Stimulated activated CD8-positive, alpha-beta memory T cell treated with anti-CD3 and anti-CD28 coated beads, Interleukin-2, amount 100 ng/mL, for 1 hour (primary cell): ENCODE results near the gene TTC32.
"Not testable (repeated sequence)": the region's sequence is repeated elsewhere in the genome, so short reads cannot be mapped to it uniquely, and the experiment has no call there.

ENCODE experiments used
- DNase-seq, 2 donors: peaks; one replicate each; pipeline ENCODE4 v3.0.0-alpha.2; 2020; ENCODE audit warnings: low read depth in 2 of 2

The TTC32 gene

GRCh38 chr2:19901442-19902215 lies at the start of gene TTC32:
TTC32 (minus strand) TSS chr2:19901983; CDS start chr2:19901854, 129 bp downstream.
- DNase-seq: peak; percentile 85 to 87

- DNase-seq: no peak
Measured at GRCh38 chr2:19949071-19949470, 47.3 kb upstream of the TTC32 start.

- DNase-seq: no peak
Measured at GRCh38 chr2:19947184-19947940, 45.6 kb upstream of the TTC32 start.

- DNase-seq: no peak
Measured at GRCh38 chr2:19944205-19944845, 42.5 kb upstream of the TTC32 start.

- DNase-seq: no peak
Measured at GRCh38 chr2:19943189-19943588, 41.4 kb upstream of the TTC32 start.

- no peak for DNase-seq
Measured at GRCh38 chr2:19942199-19942598, 40.4 kb upstream of the TTC32 start.

GRCh38 chr2:19937004-19937403 lies 35.2 kb upstream of the TTC32 start:
- no peak for DNase-seq

- DNase-seq: no peak
Measured at GRCh38 chr2:19936203-19936602, 34.4 kb upstream of the TTC32 start.

- no peak for DNase-seq
Measured at GRCh38 chr2:19933351-19933981, 31.7 kb upstream of the TTC32 start.

GRCh38 chr2:19932928-19933327 lies 31.1 kb upstream of the TTC32 start:
- DNase-seq: no peak

GRCh38 chr2:19929226-19929625 lies 27.4 kb upstream of the TTC32 start:
- DNase-seq: no peak

GRCh38 chr2:19927816-19928215 lies 26.0 kb upstream of the TTC32 start:
- not testable (repeated sequence) for DNase-seq

- not testable (repeated sequence) for DNase-seq
Measured at GRCh38 chr2:19924526-19924925, 22.7 kb upstream of the TTC32 start.

GRCh38 chr2:19922188-19922587 lies 20.4 kb upstream of the TTC32 start:
- DNase-seq: not testable (repeated sequence)

- DNase-seq: no peak
Measured at GRCh38 chr2:19916385-19916950, 14.7 kb upstream of the TTC32 start.

- DNase-seq: no peak
Measured at GRCh38 chr2:19914266-19914975, 12.6 kb upstream of the TTC32 start.

GRCh38 chr2:19911808-19912509 lies 10.2 kb upstream of the TTC32 start:
- DNase-seq: no peak

GRCh38 chr2:19902216-19902740 lies 495 bp upstream of the TTC32 start:
- DNase-seq: no peak

- no peak for DNase-seq
Measured at GRCh38 chr2:19900931-19901441, 797 bp downstream of the TTC32 start.
